Esophagus muscularis mucosa (tissue), 4 donors: ENCODE results near the gene CCDC61. TPM values are rescaled to one million over a fixed set of nuclear protein-coding genes. Genes with fewer than 3 reads are reported as not detected.
A peak's percentile ranks its signal among the peaks of the same experiment; 100 is the strongest.

Source experiments
- DNase-seq: peaks from one replicate; pipeline ENCODE4 v3.0.0-alpha.2; 2017; ENCODE audit errors: extremely low spot score
- H3K27ac ChIP-seq, 4 donors: fragments of 200-600 bp; sonication (generic); replicated peaks in 1 of 4; 1 replicate in 3 of 4; 2 replicates in 1 of 4; pipeline ENCODE4 v1.5.1; 2016 to 2019; ENCODE audit warnings: mild to moderate bottlenecking in 1 of 4
- H3K27me3 ChIP-seq, 4 donors: fragments of 200-600 bp; sonication (generic); one replicate each; pipeline versions ENCODE4 v1.5.1 to v1.6.0; 2016 to 2019
- H3K36me3 ChIP-seq, 4 donors: fragments of 200-600 bp; sonication (generic); one replicate each; pipeline ENCODE4 v1.5.1; 2016 to 2019
- H3K4me1 ChIP-seq, 4 donors: fragments of 200-600 bp; sonication (generic); one replicate each; pipeline ENCODE4 v1.5.1; 2016 to 2019
- H3K4me3 ChIP-seq, 4 donors: fragments of 200-600 bp; sonication (generic); 1 replicate in 2 of 4; 2 replicates in 2 of 4; pipeline ENCODE4 v1.5.1; 2016 to 2019; ENCODE audit warnings: mild to moderate bottlenecking in 4 of 4, moderate library complexity in 1 of 4
- H3K9me3 ChIP-seq, 4 donors: fragments of 200-600 bp; sonication (generic); 1 replicate in 3 of 4; 2 replicates in 1 of 4; pipeline ENCODE4 v1.5.1; 2016 to 2019
- EP300 ChIP-seq: sonication (generic); formaldehyde crosslinking; IDR thresholded peaks from one replicate; pipeline ENCODE4 v1.6.1; 2017; ENCODE audit warnings: antibody characterized with exemption
- POLR2A ChIP-seq: fragments of 450-650 bp; IDR thresholded peaks from one replicate; pipeline ENCODE4 v1.6.1; 2017; ENCODE audit warnings: antibody characterized with exemption, moderate library complexity, mild to moderate bottlenecking, low read depth
- POLR2AphosphoS5 ChIP-seq, 2 donors: sonication (generic); formaldehyde crosslinking; IDR thresholded peaks; one replicate each; pipeline ENCODE4 v1.6.1; 2017; ENCODE audit warnings: antibody characterized with exemption in 2 of 2
- WGBS: methylation state at CpG from one replicate; pipeline ENCODE4 v1.1.5; 2018; 5-methylcytosine and 5-hydroxymethylcytosine counted together
- intact Hi-C: fragments of 100-400 bp; cut with DNase I; formaldehyde crosslinking; loops from one replicate; pipeline ENCODE4 v1.15.1; 2023
- total RNA-seq, 4 donors: library from RNA; depleted of rRNA; stranded (reverse); fragments of >200 nt; gene quantifications; one replicate each; pipeline versions ENCODE4 v1.1.0 to v1.2.1, GENCODE V29; 2016
- TF ChIP-seq, protein P1 (sequence below), 3 experiments: fragments of 200-600 bp in 2 of 3; fragments of 450-650 bp in 1 of 3; sonication (generic) in 2 of 3; IDR thresholded peaks; one replicate each; pipeline ENCODE4 v1.5.1; 2017 to 2019; ENCODE audit warnings: antibody characterized with exemption in 3 of 3, mild to moderate bottlenecking in 2 of 3, moderate library complexity in 1 of 3

Gene CCDC61, protein sequence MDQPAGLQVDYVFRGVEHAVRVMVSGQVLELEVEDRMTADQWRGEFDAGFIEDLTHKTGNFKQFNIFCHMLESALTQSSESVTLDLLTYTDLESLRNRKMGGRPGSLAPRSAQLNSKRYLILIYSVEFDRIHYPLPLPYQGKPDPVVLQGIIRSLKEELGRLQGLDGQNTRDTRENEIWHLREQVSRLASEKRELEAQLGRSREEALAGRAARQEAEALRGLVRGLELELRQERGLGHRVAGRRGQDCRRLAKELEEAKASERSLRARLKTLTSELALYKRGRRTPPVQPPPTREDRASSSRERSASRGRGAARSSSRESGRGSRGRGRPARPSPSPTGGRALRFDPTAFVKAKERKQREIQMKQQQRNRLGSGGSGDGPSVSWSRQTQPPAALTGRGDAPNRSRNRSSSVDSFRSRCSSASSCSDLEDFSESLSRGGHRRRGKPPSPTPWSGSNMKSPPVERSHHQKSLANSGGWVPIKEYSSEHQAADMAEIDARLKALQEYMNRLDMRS
- 1 to 10 TPM; 5.3 to 9.6 (median 8.6) TPM for total RNA-seq

DNA sequence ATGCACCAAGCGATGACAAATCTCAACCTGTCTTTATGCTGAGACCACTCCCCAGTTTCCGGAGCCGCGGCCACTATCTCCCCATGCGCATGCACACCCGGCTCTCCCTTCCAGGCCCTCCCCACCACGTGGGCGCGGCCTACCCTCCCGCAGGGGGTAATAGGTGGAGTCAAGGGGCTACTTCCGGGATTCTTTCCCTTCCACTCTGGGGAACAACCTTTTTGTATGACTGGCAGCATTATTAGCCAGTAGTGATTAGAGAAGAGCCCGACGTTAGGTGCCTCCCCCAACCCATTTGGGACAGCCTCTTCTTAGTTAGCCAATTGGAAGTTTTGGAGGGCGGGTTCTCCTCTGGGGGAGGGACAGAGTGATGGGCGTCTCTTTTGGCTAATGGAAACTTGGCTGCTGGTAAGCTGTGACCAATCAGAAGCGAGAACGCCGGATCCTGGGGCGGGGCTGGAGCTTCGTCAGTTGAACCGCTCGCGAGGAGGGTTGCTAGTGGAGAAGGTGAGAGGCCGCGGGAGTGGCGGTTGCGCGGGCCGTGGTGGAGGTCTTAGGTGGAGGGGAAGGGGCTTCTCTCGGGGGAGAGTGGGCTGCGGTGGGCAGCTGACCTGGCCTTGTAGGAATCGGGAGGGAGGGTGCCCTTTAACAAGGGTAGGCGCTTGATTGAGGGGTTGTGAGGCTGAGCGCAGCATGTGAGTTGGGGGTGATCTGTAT, at the start of gene CCDC61:
Gene CCDC61, plus strand, starts transcription at position 470 of the 717 bp plus-strand sequence. CDS start 7,552 bp downstream, outside the sequence.
- H3K27ac ChIP-seq: peak within 1 kb of the TSS; percentile 71 to 85 (median 79)
- H3K9me3 ChIP-seq: no peaks in the 10 kb centered on the region
- H3K4me1 ChIP-seq: peaks cover 18 to 29% (median 26%) of the 10 kb centered on the region in 4 donors
- WGBS: under 1% methylated on average over 34 of the region's 34 CpGs
- DNase-seq: peak; percentile 99
- peaks cover 0 to 28% (median 5%) of the 10 kb centered on the region in 4 donors for H3K27me3 ChIP-seq
- H3K36me3 ChIP-seq: peaks cover 0 to 8% (median 0%) of the 10 kb centered on the region in 4 donors
- intact Hi-C loops: loop anchor here (10.0 kb wide), 1 partner anchor 90 kb away; the partner anchor contains the start of gene MYPOP
- peak within 1 kb of the TSS; percentile 68 to 94 (median 74) for H3K4me3 ChIP-seq
- no peak for TF ChIP-seq EP300
- TF ChIP-seq POLR2A: peak; percentile 56
- TF ChIP-seq POLR2AphosphoS5 (IDR thresholded peaks at IDR 0.05): peak; percentile 79 to 94
- TF ChIP-seq, protein P1, sequence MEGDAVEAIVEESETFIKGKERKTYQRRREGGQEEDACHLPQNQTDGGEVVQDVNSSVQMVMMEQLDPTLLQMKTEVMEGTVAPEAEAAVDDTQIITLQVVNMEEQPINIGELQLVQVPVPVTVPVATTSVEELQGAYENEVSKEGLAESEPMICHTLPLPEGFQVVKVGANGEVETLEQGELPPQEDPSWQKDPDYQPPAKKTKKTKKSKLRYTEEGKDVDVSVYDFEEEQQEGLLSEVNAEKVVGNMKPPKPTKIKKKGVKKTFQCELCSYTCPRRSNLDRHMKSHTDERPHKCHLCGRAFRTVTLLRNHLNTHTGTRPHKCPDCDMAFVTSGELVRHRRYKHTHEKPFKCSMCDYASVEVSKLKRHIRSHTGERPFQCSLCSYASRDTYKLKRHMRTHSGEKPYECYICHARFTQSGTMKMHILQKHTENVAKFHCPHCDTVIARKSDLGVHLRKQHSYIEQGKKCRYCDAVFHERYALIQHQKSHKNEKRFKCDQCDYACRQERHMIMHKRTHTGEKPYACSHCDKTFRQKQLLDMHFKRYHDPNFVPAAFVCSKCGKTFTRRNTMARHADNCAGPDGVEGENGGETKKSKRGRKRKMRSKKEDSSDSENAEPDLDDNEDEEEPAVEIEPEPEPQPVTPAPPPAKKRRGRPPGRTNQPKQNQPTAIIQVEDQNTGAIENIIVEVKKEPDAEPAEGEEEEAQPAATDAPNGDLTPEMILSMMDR (IDR thresholded peaks at IDR 0.05): no peak

DNA sequence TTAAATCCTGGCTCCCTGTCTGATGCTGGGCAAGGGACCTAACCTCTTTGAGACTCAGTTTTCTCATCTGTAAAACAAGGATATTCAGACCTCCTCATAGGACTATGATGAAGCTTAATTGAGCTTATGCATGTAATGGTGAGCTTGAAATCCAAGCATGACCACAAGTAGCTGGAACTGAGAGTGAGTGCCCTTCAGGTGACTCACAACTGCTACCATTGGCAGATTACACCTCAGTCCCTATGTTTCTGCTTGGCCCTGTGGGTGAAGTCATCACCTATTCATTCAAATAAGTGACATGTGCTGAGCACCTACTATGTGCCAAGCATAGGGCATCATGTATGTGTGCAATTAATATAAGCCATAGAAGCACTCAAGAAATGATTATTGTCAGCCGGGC, 47.3 kb upstream of the CCDC61 start:
- H3K4me1 ChIP-seq: peaks cover 3 to 7% (median 4%) of the 10 kb centered on the region in 4 donors
- peaks cover 0 to 52% (median 2%) of the 10 kb centered on the region in 4 donors for H3K27me3 ChIP-seq
- no peak for DNase-seq
- no peaks in the 10 kb centered on the region for H3K9me3 ChIP-seq
- H3K27ac ChIP-seq: no peak overlapping the region
- intact Hi-C loops: no loop called here
- H3K36me3 ChIP-seq: peaks cover 0 to 38% (median 0%) of the 10 kb centered on the region in 4 donors
- TF ChIP-seq, protein P1 (IDR thresholded peaks at IDR 0.05): no peak
- no peak for TF ChIP-seq POLR2AphosphoS5 (IDR thresholded peaks at IDR 0.05)
- TF ChIP-seq EP300: no peak
- no peak for TF ChIP-seq POLR2A
- H3K4me3 ChIP-seq: no peak overlapping the region
- WGBS: 100% methylated on average over 1 of the region's 1 CpG

DNA sequence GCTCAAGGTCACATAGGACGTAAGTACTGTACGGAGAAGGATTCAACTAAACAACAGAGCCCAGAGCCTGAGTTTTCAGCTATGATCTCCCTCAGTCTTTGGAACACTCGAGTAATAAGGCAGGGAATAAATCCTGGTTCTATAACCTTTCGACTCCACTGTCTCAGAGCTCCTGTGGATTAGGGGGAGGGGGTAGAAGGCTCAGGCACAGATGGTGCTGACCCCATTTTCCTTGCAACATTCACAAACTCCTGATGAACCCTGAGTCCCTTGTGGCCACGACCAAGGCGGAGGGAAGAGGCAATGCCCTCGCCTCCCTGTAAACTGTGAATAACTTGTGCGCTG, 43.0 kb upstream of the CCDC61 start:
- H3K9me3 ChIP-seq: no peaks in the 10 kb centered on the region
- no peak overlapping the region for H3K4me3 ChIP-seq
- DNase-seq: no peak
- intact Hi-C loops: no loop called here
- no peak overlapping the region for H3K27ac ChIP-seq
- H3K36me3 ChIP-seq: peaks cover 0 to 24% (median 0%) of the 10 kb centered on the region in 4 donors
- 44% methylated on average over 8 of the region's 8 CpGs for WGBS
- H3K27me3 ChIP-seq: peaks cover 0 to 72% (median 6%) of the 10 kb centered on the region in 4 donors
- H3K4me1 ChIP-seq: peaks cover 13 to 25% (median 18%) of the 10 kb centered on the region in 4 donors
- TF ChIP-seq EP300: no peak
- no peak for TF ChIP-seq POLR2AphosphoS5 (IDR thresholded peaks at IDR 0.05)
- TF ChIP-seq POLR2A: no peak
- TF ChIP-seq, protein P1 (IDR thresholded peaks at IDR 0.05): no peak

DNA sequence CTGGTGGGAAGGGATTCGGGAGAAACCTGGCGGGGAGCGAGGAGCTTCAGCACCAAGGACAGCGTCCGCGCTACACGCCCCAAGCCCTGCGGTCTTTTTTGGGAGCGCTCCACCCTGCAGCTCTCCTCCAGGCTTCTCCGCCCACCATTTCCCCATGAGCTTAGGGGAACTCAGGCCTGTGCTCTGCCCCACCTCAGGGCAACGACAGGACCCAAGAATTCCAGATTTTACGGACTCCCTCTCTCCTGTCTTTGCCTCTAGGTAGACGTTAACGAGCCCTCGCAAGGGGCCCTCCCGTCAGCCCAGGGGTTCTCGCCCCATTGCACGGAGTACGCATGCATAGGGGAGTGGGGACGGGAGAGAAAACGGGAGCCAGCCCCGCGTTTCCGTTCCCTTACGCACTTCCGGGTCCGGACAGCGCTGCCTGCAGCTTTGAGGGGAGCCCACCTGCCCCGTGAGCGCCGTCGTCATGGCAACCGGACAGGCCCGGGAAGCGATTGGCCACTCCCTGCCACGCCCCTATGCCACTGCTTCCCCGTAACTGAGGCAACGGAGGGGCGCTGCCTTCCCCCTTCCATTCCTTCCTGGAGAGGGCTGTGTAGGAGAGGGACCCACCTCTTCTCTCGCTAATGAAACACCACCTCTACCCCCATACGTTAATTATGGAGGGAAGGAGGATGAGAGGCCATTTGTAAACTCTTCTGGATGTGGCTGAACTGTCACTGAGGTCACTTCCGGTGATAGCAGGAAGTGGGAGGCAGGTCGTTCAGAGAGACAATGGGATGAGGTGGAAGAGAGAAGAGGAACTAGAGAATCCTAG, 42.4 kb upstream of the CCDC61 start:
- Histone ChIP-seq H3K27me3 (peaks cover 0 to 74% (median 6%) of the 10 kb centered on the region in 4 donors), H3K36me3 (peaks cover 0 to 19% (median 0%) of the 10 kb centered on the region in 4 donors), H3K9me3 (no peaks in the 10 kb centered on the region), H3K27ac (no peak overlapping the region), H3K4me1 (peaks cover 13 to 25% (median 18%) of the 10 kb centered on the region in 4 donors), H3K4me3 (peak overlapping the region in 3 of 4 donors; percentile 12 to 14 (median 12))
- DNase-seq: no peak
- TF ChIP-seq EP300 (no peak), POLR2AphosphoS5 (IDR thresholded peaks at IDR 0.05) (no peak), POLR2A (no peak)
- TF ChIP-seq, protein P1 (IDR thresholded peaks at IDR 0.05): no peak
- intact Hi-C loops: no loop called here
- WGBS: 24% methylated on average over 43 of the region's 43 CpGs
